GM12892 (cell line): ENCODE results near the gene LYVE1.

Experiments
- POLR2A ChIP-seq: IDR thresholded peaks from 2 replicates; pipeline ENCODE4 v1.6.1; 2011; ENCODE audit warnings: low read depth, low read length, control low read depth
- POLR2AphosphoS5 ChIP-seq: IDR thresholded peaks from 2 replicates; pipeline ENCODE4 v1.6.1; 2011; ENCODE audit warnings: low read depth, low read length, control low read depth
- TAF1 ChIP-seq: IDR thresholded peaks from 2 replicates; pipeline ENCODE4 v1.6.1; 2011; ENCODE audit warnings: low read depth, mild to moderate bottlenecking, control low read depth, low read length, borderline replicate concordance

GRCh38 chr11:10528121-10528520 lies 40.3 kb downstream of the LYVE1 start:
- no peak for TF ChIP-seq TAF1
- TF ChIP-seq POLR2A, result no peak
- TF ChIP-seq POLR2AphosphoS5, result no peak
